AG09319 (cell line): ENCODE results near the gene CPM.

Source experiments
- DNase-seq: peaks from one replicate; pipeline ENCODE4 v3.0.0-alpha.2; 2010; ENCODE audit warnings: low read depth; ENCODE audit errors: extremely low read depth
- CTCF ChIP-seq: IDR thresholded peaks from 2 replicates; pipeline ENCODE4 v1.5.1; 2011; ENCODE audit warnings: low read depth, mild to moderate bottlenecking, inconsistent platforms, low read length, moderate library complexity

The CPM gene

GRCh38 chr12:68880660-68881325 lies 52.2 kb downstream of the CPM start:
- no peak for TF ChIP-seq CTCF
- DNase-seq: no peak

- no peak for TF ChIP-seq CTCF
- no peak for DNase-seq
These were observed 54.1 kb downstream of the CPM start for GRCh38 chr12:68878846-68879245.

- TF ChIP-seq CTCF: no peak
- no peak for DNase-seq
These were observed 54.7 kb downstream of the CPM start for GRCh38 chr12:68878283-68878682.

- no peak for TF ChIP-seq CTCF
- DNase-seq: no peak
These were observed 55.4 kb downstream of the CPM start for GRCh38 chr12:68877583-68877982.

- no peak for TF ChIP-seq CTCF
- no peak for DNase-seq
These were observed 56.5 kb downstream of the CPM start for GRCh38 chr12:68876461-68876860.

- DNase-seq: no peak
- TF ChIP-seq CTCF: no peak
These were observed 59.7 kb downstream of the CPM start for GRCh38 chr12:68873316-68873715.

GRCh38 chr12:68871921-68872320 lies 61.0 kb downstream of the CPM start:
- no peak for DNase-seq

More at GRCh38 chr12:68871921-68872320, 61.0 kb downstream of the CPM start:
- TF ChIP-seq CTCF: peak; percentile 6
